Ovary (tissue), 3 donors: Measurements from ENCODE around the gene AAK1.

ENCODE experiments used
- CTCF ChIP-seq, 3 donors: fragments of 450-650 bp in 2 of 3; fragments of 200-600 bp in 1 of 3; IDR thresholded peaks; one replicate each; pipeline versions ENCODE4 v1.5.1 to v1.8.0; 2016 to 2022; ENCODE audit warnings: antibody characterized with exemption in 3 of 3, mild to moderate bottlenecking in 1 of 3
- EP300 ChIP-seq: sonication (generic); formaldehyde crosslinking; IDR thresholded peaks from one replicate; pipeline ENCODE4 v1.6.1; 2017; ENCODE audit warnings: antibody characterized with exemption
- POLR2A ChIP-seq: fragments of 450-650 bp; IDR thresholded peaks from one replicate; pipeline ENCODE4 v1.6.1; 2017; ENCODE audit warnings: antibody characterized with exemption, mild to moderate bottlenecking, moderate library complexity
- donor health status: DM: no; HTN: no; CAD: no.

- TF ChIP-seq CTCF (IDR thresholded peaks at IDR 0.05) (no peak), POLR2A (no peak), EP300 (no peak)
These were observed 190.9 kb downstream of the AAK1 start for GRCh38 chr2:69452687-69453086.
